GM18909 (cell line): ENCODE results near the gene ARHGDIG.

Experiments used
- ATAC-seq: cut with Tn5 transposase; IDR thresholded peaks from one replicate; pipeline ENCODE4 v1.9.1; 2021; ENCODE audit warnings: mild to moderate bottlenecking; ENCODE audit not compliant: unreplicated experiment, poor library complexity

The ARHGDIG gene

DNA sequence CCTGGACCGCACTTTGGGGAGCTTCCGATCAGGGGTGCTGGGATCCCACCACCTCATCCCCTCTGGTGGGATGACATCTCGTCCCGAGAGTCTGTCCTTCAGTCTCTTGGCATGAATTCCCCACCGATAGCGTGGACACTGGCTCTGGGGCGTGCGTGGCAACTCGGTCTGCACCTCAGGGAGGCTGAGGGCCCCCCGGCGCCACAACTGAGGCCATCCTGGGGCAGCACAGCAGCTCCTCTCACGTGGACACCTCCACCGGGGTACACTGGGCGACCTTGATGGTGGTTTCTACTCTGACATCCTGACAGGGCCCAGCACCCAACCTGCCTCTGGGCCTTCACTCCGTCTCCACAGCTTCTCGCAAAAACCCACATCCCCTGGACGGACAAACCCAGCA, 11.1 kb downstream of the ARHGDIG start:
- ATAC-seq, result no peak

DNA sequence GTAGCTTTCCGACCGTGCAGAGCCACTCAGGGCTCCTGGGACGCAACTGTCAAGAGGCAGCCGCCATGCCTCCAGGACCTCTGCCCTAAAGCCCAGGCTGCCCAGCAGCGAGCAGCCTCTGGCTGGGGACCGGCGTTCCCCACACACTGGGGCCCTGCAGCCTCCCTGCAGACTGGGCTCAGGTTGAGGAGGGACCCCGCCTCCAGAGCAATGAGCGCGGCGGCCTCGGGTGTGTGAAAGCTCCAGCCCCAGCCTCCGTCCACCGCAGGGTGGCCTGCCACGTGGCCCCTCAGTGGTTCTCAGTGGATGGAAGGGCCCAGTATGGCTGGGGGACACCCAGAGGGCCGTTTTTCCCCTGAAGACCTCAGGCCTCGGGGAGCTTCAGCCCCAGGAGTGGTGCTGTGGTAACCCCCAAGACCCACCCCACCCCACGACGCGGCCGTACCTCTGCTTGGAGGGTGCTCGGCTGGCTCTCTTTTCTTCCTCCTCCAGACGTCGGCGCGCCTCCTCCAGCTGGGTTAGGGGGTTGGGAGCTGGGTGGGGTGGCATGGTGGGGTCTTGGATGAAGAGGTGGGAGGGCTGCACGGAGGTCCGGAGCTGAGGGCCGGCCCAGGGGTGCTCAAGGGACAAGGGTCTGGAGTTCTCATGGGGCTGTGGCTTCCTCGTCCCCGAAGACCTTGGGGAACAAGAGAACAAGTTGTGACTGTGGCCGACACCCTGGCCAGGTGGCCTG, 12.8 kb downstream of the ARHGDIG start:
- no peak for ATAC-seq

GRCh38 chr16:296276-296675, 15.9 kb downstream of the ARHGDIG start:
- no peak for ATAC-seq

GRCh38 chr16:296806-297510, 16.6 kb downstream of the ARHGDIG start:
- ATAC-seq, result no peak

- ATAC-seq, result no peak
Measured at GRCh38 chr16:297832-298231, 17.4 kb downstream of the ARHGDIG start.

- ATAC-seq, result no peak
Measured at GRCh38 chr16:301235-301634, 20.8 kb downstream of the ARHGDIG start.

GRCh38 chr16:301950-302349, 21.6 kb downstream of the ARHGDIG start:
- ATAC-seq, result no peak

DNA sequence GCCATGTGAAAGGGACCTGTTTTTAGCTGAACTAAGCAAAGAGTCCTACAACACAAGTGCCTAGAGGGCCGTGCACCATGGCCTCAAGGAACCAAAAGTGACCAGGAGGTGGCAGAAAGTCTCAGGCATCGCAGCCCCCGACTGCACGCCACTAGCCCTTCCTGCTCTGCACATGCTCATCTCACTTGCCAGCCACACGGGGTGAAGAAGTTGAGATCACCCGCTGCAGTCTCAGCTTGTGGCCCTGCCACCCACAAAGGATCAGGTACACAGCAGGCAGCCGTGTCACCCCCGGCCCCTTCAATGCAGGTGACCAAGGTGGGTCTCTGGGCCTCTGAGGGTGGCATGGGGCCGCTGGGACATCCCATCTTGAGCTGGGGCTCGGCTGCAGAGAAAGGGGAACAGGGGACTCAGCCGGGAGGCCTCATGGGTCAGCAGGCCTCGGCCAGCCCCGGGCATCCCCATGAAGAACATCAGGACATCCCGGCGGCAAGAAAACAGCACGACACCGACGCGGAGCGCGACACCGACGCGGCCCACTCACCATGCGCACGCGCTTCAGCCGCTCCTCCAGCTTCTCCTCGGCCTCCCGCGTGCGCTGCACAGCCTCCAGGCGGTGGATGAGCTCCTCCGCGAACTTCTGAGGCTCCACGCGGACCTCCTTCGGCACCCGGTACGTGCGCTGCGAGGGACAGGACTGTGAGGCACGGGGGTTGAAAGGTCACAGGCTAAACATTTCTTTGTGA, 23.5 kb downstream of the ARHGDIG start:
- no peak for ATAC-seq

DNA sequence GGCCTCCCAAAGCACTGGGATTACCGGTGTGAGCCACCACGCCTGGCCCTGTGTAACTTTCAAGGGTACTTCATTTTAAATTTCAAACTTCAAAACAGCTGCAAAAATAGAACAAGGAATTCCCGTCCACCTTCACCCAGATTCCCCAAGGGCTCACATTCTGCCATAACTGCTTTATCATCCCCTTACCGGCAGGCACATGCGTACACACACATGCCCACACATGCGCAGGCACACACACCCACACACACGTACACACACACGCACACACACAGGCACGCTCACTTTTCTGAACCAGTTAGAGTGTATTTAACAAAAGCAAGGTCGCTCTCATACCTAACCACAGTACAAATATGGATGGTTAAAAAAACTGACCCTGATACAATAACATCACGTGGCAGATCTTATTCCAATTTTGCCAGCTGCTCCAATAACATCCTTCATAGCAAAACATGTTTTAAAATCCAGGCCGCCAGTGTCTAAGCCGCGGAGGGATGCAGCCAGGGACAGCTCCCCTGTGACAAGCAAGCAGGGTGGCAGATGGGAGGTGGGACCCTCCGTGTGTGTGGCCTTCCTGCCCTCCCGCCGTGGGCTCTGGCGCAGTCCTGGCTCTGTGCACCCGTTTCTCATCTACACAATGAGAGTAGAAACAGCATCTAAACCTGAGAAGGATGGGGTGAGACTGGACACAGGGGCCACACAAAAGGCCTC, 25.7 kb downstream of the ARHGDIG start:
- no peak for ATAC-seq

DNA sequence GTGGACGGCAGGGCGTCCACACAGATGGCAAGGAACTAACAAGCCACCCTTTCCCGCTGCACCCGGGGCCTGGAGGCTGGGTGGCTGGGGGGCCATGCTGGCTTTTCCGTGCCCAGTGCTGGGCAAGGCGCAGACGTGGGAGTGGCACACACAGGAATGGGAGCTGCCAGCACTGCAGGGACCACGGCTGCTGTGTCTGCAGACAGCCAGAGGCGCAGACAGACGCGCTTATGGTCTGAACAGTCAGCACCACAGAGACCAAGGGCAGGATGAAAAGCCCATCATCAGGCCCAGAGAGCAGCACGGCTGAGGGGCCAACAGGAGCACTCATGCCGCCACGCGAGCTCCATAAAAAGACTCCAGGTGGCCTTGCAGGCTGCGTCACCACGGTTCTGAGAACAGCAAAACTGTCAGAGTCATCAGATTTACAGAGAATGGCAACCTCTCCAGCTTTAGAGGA, 26.6 kb downstream of the ARHGDIG start:
- no peak for ATAC-seq

DNA sequence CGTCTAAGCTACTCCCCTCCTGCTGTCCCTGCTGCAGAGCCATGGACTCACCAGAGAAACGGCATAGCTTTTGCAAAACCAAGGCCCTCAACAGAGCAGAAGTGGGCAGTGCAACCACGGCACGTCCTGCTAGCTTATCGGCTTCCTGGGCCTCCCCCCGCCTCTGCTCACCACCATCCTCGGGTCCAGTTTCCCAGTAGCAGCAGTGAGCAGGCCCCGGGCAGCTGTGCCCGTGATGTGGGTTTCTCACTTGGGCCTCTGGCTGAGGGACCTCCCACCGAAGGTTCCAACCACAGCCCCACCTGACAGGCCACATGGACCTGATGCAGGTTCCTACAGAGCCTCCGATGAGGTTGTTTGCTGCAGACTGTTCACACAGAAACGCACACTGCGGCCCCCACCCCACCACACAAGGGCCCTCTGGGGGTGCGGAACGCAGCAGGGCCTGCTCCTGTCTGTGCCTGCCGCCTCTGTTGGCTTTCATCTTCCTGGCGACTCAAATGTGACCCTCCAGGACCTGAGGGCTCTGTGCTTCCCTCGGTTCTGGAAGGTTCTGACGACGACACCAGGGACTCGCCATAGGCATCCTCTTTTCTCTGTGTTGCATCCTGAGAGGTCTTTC, 27.4 kb downstream of the ARHGDIG start:
- ATAC-seq, result no peak

DNA sequence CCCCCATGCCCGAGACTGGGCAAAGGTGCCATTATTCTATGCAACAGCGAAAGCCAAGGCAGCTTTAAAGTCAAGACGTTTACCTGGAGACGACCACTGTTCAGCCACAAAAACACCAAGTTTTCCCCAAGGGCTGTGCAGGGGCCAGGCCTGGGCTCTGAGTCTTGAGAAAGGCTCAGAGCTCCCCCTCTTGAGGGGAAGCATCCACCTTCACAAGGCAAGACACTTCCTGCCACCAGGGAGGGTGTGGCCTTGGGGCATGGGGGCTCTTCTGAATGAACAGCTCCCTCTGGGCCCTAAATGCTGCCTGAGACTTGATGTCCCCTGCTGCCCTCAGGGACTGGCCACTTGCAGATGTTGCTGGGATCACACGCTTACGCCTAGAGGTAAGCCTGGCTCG, 29.1 kb downstream of the ARHGDIG start:
- no peak for ATAC-seq

DNA sequence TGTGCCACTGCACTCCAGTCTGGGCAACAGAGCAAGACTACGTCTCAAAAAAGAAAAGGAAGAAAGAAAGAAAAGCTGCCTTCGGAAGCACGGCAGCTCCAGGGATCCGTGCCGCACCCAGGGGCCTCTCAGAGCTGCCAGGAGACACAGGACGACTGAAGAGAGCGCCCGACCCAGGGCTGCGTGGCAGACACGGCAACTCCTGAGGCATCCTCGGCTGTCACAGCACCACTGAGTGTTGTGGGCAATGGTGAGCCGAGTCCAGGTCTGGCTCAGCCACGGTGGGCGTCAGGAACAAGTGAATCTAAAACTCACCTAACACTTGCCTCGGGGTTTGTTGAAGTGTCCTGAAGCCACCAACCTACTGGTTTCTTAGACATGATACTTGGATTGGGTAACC, 31.3 kb downstream of the ARHGDIG start:
- ATAC-seq, result no peak

GRCh38 chr16:314351-314750, 34.0 kb downstream of the ARHGDIG start:
- no peak for ATAC-seq

- ATAC-seq, result no peak
Measured at GRCh38 chr16:314795-315299, 34.5 kb downstream of the ARHGDIG start.

DNA sequence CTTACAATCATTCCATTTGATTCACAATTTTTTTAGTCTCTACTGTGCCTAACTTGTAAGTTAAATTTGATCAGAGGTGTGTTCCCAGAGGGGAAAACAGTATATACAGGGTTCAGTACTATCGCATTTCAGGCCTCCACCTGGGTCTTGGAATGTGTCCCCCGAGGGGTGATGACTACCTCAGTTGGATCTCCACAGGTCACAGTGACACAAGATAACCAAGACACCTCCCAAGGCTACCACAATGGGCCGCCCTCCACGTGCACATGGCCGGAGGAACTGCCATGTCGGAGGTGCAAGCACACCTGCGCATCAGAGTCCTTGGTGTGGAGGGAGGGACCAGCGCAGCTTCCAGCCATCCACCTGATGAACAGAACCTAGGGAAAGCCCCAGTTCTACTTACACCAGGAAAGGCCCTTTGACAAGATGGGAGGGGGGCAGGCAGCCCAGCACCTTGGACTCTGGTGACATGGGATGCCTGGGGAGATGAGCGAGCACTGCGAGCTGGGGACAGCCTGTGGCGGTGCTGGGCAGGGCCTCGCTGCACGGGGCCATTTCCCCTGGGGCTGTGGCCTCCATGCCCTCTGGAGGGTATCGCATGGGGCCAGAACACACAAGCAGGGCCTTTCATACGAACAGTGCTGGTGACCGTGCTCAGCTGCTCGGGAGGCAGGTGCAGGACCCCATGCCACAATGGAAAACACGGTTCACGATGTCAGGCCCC, 36.5 kb downstream of the ARHGDIG start:
- ATAC-seq, result no peak

DNA sequence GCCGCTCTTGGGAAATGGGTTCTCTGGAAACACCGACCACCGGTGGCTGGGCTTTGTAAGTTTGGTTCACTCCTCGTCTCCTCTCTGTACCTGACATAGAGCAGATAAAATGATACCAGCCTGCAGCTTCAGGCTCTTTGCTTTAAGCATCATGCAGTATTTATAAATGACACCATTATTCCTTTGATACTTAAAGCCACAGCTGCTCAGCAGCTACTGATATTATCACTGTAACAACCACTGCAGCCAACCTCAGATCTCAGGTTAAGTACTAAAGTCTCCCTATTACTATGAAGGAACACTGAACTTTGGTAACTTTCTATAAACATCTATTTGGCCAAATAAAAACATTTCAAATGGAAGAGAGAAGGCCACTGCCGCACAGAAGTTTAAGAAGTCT, 37.2 kb downstream of the ARHGDIG start:
- no peak for ATAC-seq

GRCh38 chr16:318628-319027, 38.2 kb downstream of the ARHGDIG start:
- ATAC-seq, result no peak

DNA sequence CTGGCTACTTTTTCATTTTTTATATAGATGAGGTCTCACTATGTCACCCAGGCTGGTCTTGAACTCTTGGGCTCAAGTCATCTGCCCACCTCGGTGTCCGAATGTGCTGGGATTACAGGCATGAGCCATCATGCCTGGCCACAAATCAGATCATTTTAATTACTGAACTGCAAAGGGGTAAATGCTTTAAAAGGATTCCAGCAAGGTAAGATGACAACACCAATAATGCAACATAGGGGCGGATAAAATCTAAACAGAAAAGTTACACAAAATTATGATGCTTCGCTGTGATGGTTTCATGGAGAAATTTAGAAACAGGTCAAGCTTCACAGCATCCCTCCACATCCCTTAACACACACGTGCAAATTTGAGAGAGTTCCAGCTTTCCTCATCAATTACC, 39.8 kb downstream of the ARHGDIG start:
- no peak for ATAC-seq
